IMR-90 (cell line): Measurements from ENCODE around the gene BDH1. TPM values are rescaled to one million over a fixed set of nuclear protein-coding genes. Genes with fewer than 3 reads are reported as not detected.

Source experiments
- ATAC-seq: fragments of 200-7000 bp; cut with Tn5 transposase; 2 replicates; pipeline ENCODE4 v1.9.1; 2020; ENCODE audit warnings: low read depth, mild to moderate bottlenecking, moderate library complexity
- BruUV-seq: library from RNA; stranded (reverse); fragments of 400-500 nt; replicated peaks from 2 replicates; lab custom pipeline; 2021; lab: Mats Ljungman, UMichigan
- CTCF ChIA-PET: fragments of 300-600 bp; formaldehyde crosslinking; extraction: SDS; loops from one replicate; lab custom pipeline; 2021; ENCODE audit warnings: antibody characterized with exemption; lab: Yijun Ruan, JAX
- POLR2A ChIA-PET: fragments of 300-600 bp; sonication (Branson Sonifier 250); formaldehyde crosslinking; loops from one replicate; lab custom pipeline; 2022; ENCODE audit warnings: antibody characterized with exemption; ENCODE audit not compliant: unreplicated experiment; lab: Charles Lee
- DNase-seq: peaks from one replicate; pipeline ENCODE4 v3.0.0; 2013
- H2AFZ ChIP-seq: replicated peaks from 2 replicates; pipeline ENCODE3; 2013; ENCODE audit warnings: low read length, mild to moderate bottlenecking; ENCODE audit not compliant: poor library complexity
- H2AK5ac ChIP-seq: 2 replicates; pipeline ENCODE4 v1.6.1; 2013; ENCODE audit warnings: low read depth, low read length, inconsistent platforms
- H2AK9ac ChIP-seq: replicated peaks from 2 replicates; pipeline ENCODE3; 2013; ENCODE audit warnings: mild to moderate bottlenecking, low read depth, low read length, moderate library complexity; ENCODE audit not compliant: poor library complexity
- H2BK120ac ChIP-seq: 2 replicates; pipeline ENCODE4 v1.6.1; 2013; ENCODE audit warnings: low read depth, low read length, inconsistent platforms
- H2BK15ac ChIP-seq: 3 replicates; pipeline ENCODE4 v1.6.1; 2013; ENCODE audit warnings: low read depth, low read length, inconsistent platforms
- H2BK20ac ChIP-seq: 2 replicates; pipeline ENCODE4 v1.6.1; 2013; ENCODE audit warnings: low read depth, mild to moderate bottlenecking, inconsistent platforms, low read length, moderate library complexity
- H2BK5ac ChIP-seq: 2 replicates; pipeline ENCODE4 v1.6.1; 2013; ENCODE audit warnings: mild to moderate bottlenecking, low read depth, low read length, inconsistent platforms; ENCODE audit not compliant: poor library complexity, severe bottlenecking
- H3K14ac ChIP-seq: replicated peaks from 2 replicates; pipeline ENCODE4 v1.6.1; 2013; ENCODE audit warnings: low read depth, low read length, inconsistent platforms
- H3K18ac ChIP-seq: 2 replicates; pipeline ENCODE4 v1.6.1; 2013; ENCODE audit warnings: low read depth, low read length, control low read depth
- H3K23ac ChIP-seq: 2 replicates; pipeline ENCODE4 v1.6.1; 2013; ENCODE audit warnings: low read depth, low read length, inconsistent platforms
- H3K27ac ChIP-seq: 2 replicates; pipeline ENCODE4 v1.5.1; 2013; ENCODE audit warnings: mild to moderate bottlenecking, control low read depth, low read length; ENCODE audit not compliant: insufficient read depth
- H3K27me3 ChIP-seq: 2 replicates; pipeline ENCODE4 v1.6.1; 2013; ENCODE audit warnings: low read length; ENCODE audit not compliant: control insufficient read depth, insufficient read depth
- H3K36me3 ChIP-seq: 2 replicates; pipeline ENCODE4 v1.6.1; 2013; ENCODE audit warnings: low read length, mixed read lengths; ENCODE audit not compliant: control insufficient read depth, insufficient read depth
- H3K4ac ChIP-seq: 2 replicates; pipeline ENCODE4 v1.6.1; 2013; ENCODE audit warnings: low read depth, low read length, inconsistent platforms
- H3K4me1 ChIP-seq: 2 replicates; pipeline ENCODE4 v1.6.1; 2013; ENCODE audit warnings: low read length, mixed read lengths; ENCODE audit not compliant: control insufficient read depth, insufficient read depth
- H3K4me2 ChIP-seq: 2 replicates; pipeline ENCODE4 v1.6.1; 2013; ENCODE audit warnings: low read depth, mild to moderate bottlenecking, control low read depth, low read length, moderate library complexity
- H3K4me3 ChIP-seq: 2 replicates; pipeline ENCODE4 v1.5.1; 2013; ENCODE audit warnings: low read depth, mild to moderate bottlenecking, control low read depth, low read length, moderate library complexity; ENCODE audit not compliant: insufficient read depth
- H3K56ac ChIP-seq: 2 replicates; pipeline ENCODE4 v1.6.1; 2013; ENCODE audit warnings: low read length, inconsistent platforms; ENCODE audit not compliant: insufficient read depth; ENCODE audit errors: extremely low read depth
- H3K79me1 ChIP-seq, 2 experiments: 2 replicates each; pipeline ENCODE4 v1.6.1; 2013; ENCODE audit warnings: low read length in 2 of 2, inconsistent platforms in 1 of 2, low read depth in 1 of 2
- H3K9ac ChIP-seq: 2 replicates; pipeline ENCODE4 v1.6.1; 2013; ENCODE audit warnings: low read depth, low read length, control low read depth
- H3K9me1 ChIP-seq: 2 replicates; pipeline ENCODE4 v1.6.1; 2013; ENCODE audit warnings: low read length, inconsistent platforms; ENCODE audit not compliant: insufficient read depth
- H3K9me3 ChIP-seq: 2 replicates; pipeline ENCODE4 v1.6.1; 2013; ENCODE audit warnings: low read length; ENCODE audit not compliant: control insufficient read depth, insufficient read depth
- H4K20me1 ChIP-seq: 2 replicates; pipeline ENCODE4 v1.6.1; 2013; ENCODE audit warnings: low read length, inconsistent platforms; ENCODE audit not compliant: insufficient read depth
- H4K5ac ChIP-seq: 2 replicates; pipeline ENCODE4 v1.6.1; 2013; ENCODE audit warnings: mild to moderate bottlenecking, low read depth, low read length, control low read depth
- H4K8ac ChIP-seq, 2 experiments: 2 replicates each; pipeline ENCODE4 v1.6.1; 2013; ENCODE audit warnings: low read depth in 2 of 2, low read length in 2 of 2, control low read depth in 1 of 2, inconsistent platforms in 1 of 2
- H4K91ac ChIP-seq: 2 replicates; pipeline ENCODE4 v1.6.1; 2013; ENCODE audit warnings: low read depth, low read length, inconsistent platforms; ENCODE audit not compliant: insufficient read depth
- RFX5 ChIP-seq: IDR thresholded peaks from 2 replicates; pipeline ENCODE4 v1.8.0; 2012; ENCODE audit warnings: low read depth, mild to moderate bottlenecking, low read length, moderate library complexity
- WGBS, 2 experiments: methylation state at CpG; one replicate each; pipeline versions ENCODE4 v1.1.5 to v1.1.7; 2013; ENCODE audit warnings: missing lambda C conversion rate in 2 of 2; ENCODE audit not compliant: insufficient read length in 1 of 2; ENCODE audit errors: extremely low coverage in 2 of 2; 5-methylcytosine and 5-hydroxymethylcytosine counted together
- dilution Hi-C: fragments of 300-500 bp; cut with HindIII; formaldehyde crosslinking; loops from one replicate; pipeline ENCODE4 v1.14.3; 2018; ENCODE audit warnings: low sequenced_read_pairs; ENCODE audit not compliant: unreplicated experiment
- in situ Hi-C: fragments of 300-500 bp; cut with MboI; formaldehyde crosslinking; loops from 3 replicates; pipeline ENCODE4 v1.14.3; 2019; ENCODE audit warnings: low sequenced_read_pairs, inconsistent platforms, mixed read lengths
- intact Hi-C: fragments of 100-400 bp; cut with micrococcal nuclease; formaldehyde crosslinking; loops from 2 replicates; pipeline ENCODE4 v1.10.0; 2022
- polyA plus RNA-seq, 3 experiments: library from polyadenylated mRNA; depleted of rRNA; stranded (reverse); fragments of >200 nt; gene quantifications; 2 replicates each; pipeline ENCODE4 v1.2.3, GENCODE V29; 2012; ENCODE audit warnings: low replicate concordance in 1 of 3
- total RNA-seq: library from RNA; depleted of rRNA; stranded (reverse); fragments of >200 nt; gene quantifications from 2 replicates; pipeline ENCODE4 v1.2.3, GENCODE V29; 2012
- TF ChIP-seq, protein P1 (sequence below): fragments of 150-350 bp; IDR thresholded peaks from 2 replicates; pipeline ENCODE4 v1.6.1; 2016; ENCODE audit warnings: low read depth, mild to moderate bottlenecking, low read length, moderate library complexity, borderline replicate concordance

BDH1 gene
- total and polyA plus RNA-seq, 2 of the 4 experiments (the other 2 are of a cell fraction) = 2.7 to 4.4 TPM

DNA sequence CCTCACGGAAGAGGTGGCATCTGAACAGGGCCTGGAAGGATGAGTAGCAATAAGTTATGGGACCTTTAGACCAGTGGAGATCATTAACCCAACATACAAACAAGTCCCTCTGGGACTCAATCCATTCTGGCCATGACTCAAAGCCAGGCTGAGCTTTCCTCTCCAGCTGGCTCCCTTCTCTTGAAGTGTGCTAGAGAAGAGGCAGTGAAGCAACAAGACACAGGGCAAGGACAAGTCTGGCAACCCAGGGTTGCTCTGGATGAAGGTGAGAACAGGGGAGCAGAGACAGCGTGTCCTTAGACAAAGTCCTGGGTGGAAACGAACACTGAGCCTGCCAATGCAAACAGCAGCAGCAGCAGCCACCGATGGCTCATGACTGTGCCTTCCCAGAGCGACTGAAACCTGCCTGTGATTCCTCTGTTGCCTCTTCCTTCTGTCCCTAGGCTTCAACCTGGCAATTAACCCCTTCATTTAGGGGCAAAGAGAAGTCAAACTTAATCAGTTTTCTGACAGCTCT lies 86.8 kb downstream of the BDH1 start:
- Histone ChIP-seq H3K14ac (no peak overlapping the region), H4K8ac (no peak overlapping the region), H3K4me2 (no peak overlapping the region), H2BK20ac (peak overlapping the region; percentile 46; the same call in 1 of the 2 replicates), H2BK120ac (no peak overlapping the region), H3K9me3 (no peaks in the 10 kb centered on the region), H3K4me1 (peaks cover 13% of the 10 kb centered on the region), H3K4ac (no peak overlapping the region), H2AK9ac (no peak overlapping the region), H3K4me3 (no peak overlapping the region), H2AK5ac (no peak overlapping the region), H3K27ac (no peak overlapping the region), H4K5ac (no peak overlapping the region), H3K56ac (no peak overlapping the region), H3K18ac (no peak overlapping the region), H3K36me3 (no peaks in the 10 kb centered on the region), H4K91ac (no peak overlapping the region), H4K20me1 (no peaks in the 10 kb centered on the region), H3K79me1 (no peaks in the 10 kb centered on the region), H3K9ac (no peak overlapping the region), H3K23ac (0 out of 2 replicates have a peak overlapping the region, but pooled peaks have one; percentile 43), H3K9me1 (0 out of 2 replicates have a peak, but pooled peaks cover 4% of the 10 kb centered on the region), H2BK15ac (no peak overlapping the region), H2BK5ac (no peak overlapping the region), H3K27me3 (peaks cover 4% of the 10 kb centered on the region), H2AFZ (no peak overlapping the region)
- in situ Hi-C loops (no loop called here), intact Hi-C loops (loop anchor here (5.0 kb wide), 1 partner anchor 172 kb away; the partner anchor contains the start of gene DLG1), dilution Hi-C loops (no loop called here)
- ATAC-seq = peak; percentile 46
- ChIA-PET CTCF (interaction anchor here (0.6 kb wide), 1 partner anchor 319 kb away, joined by 3 read pairs; no protein-coding TSS in a partner anchor), POLR2A (no interaction called here)
- peak; percentile 46 for DNase-seq
- BruUV-seq = no TSS peak
- no peak for TF ChIP-seq RFX5
- TF ChIP-seq, protein P1, sequence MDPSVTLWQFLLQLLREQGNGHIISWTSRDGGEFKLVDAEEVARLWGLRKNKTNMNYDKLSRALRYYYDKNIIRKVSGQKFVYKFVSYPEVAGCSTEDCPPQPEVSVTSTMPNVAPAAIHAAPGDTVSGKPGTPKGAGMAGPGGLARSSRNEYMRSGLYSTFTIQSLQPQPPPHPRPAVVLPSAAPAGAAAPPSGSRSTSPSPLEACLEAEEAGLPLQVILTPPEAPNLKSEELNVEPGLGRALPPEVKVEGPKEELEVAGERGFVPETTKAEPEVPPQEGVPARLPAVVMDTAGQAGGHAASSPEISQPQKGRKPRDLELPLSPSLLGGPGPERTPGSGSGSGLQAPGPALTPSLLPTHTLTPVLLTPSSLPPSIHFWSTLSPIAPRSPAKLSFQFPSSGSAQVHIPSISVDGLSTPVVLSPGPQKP = no peak
- WGBS, 2 experiments = 31% methylated on average over 4 of the region's 5 CpGs; no CpG with 5 or more reads in 1 of the 2 experiments
